ENCODE measurements around the gene SLC9A1. TPM values are rescaled to one million over a fixed set of nuclear protein-coding genes. Genes with fewer than 3 reads are reported as not detected.

Gene SLC9A1
- total RNA-seq, 2 donors from 2014 or later: 22.9 to 30.4 TPM

- H3K27me3 ChIP-seq (replicated peaks; ENCODE audit: insufficient read depth): no peaks in the 10 kb centered on the region
- peaks cover 13% of the 10 kb centered on the region for H3K4me1 ChIP-seq (replicated peaks)
- 52% methylated on average over 9 of the region's 9 CpGs for WGBS
- no peaks in the 10 kb centered on the region for H3K9me3 ChIP-seq
- peak; percentile 69 for DNase-seq (ENCODE audit: low spot score)
- TF ChIP-seq POLR2AphosphoS5 (IDR thresholded peaks at IDR 0.05) (peak; percentile 59), CTCF (IDR thresholded peaks at IDR 0.05) (no peak), POLR2A (IDR thresholded peaks at IDR 0.05) (no peak)
- intact Hi-C loops (cut with DNase I): no loop called here
- no peak overlapping the region for H3K4me3 ChIP-seq
- peak overlapping the region; percentile 67 to 73 for H3K27ac ChIP-seq
- H3K36me3 ChIP-seq: no peaks in the 10 kb centered on the region
Observed at GRCh38 chr1:27144049-27144748, 10.7 kb downstream of the SLC9A1 start.

GRCh38 chr1:27143401-27143800, 11.5 kb downstream of the SLC9A1 start:
- H3K36me3 ChIP-seq: no peaks in the 10 kb centered on the region
- TF ChIP-seq CTCF (IDR thresholded peaks at IDR 0.05) (no peak), POLR2AphosphoS5 (IDR thresholded peaks at IDR 0.05) (no peak), POLR2A (IDR thresholded peaks at IDR 0.05) (no peak)
- H3K27me3 ChIP-seq (replicated peaks; ENCODE audit: insufficient read depth): no peaks in the 10 kb centered on the region
- peaks cover 13% of the 10 kb centered on the region for H3K4me1 ChIP-seq (replicated peaks)
- intact Hi-C loops (cut with DNase I): no loop called here
- DNase-seq (ENCODE audit: low spot score): no peak
- peak overlapping the region; percentile 45 to 67 for H3K27ac ChIP-seq
- no peak overlapping the region for H3K4me3 ChIP-seq
- WGBS: 42% methylated on average over 6 of the region's 6 CpGs
- H3K9me3 ChIP-seq: no peaks in the 10 kb centered on the region

GRCh38 chr1:27142464-27142863, 12.5 kb downstream of the SLC9A1 start:
- Histone ChIP-seq H3K4me3 (no peak overlapping the region), H3K36me3 (no peaks in the 10 kb centered on the region), H3K9me3 (no peaks in the 10 kb centered on the region), H3K4me1 (replicated peaks) (peaks cover 13% of the 10 kb centered on the region), H3K27me3 (replicated peaks; ENCODE audit: insufficient read depth) (no peaks in the 10 kb centered on the region), H3K27ac (peak overlapping the region in 1 of 2 donors; percentile 4)
- intact Hi-C loops (cut with DNase I): no loop called here
- TF ChIP-seq POLR2AphosphoS5 (IDR thresholded peaks at IDR 0.05) (no peak), POLR2A (IDR thresholded peaks at IDR 0.05) (no peak), CTCF (IDR thresholded peaks at IDR 0.05) (no peak)
- 83% methylated on average over 3 of the region's 3 CpGs for WGBS
- DNase-seq (ENCODE audit: low spot score): no peak

- peaks cover 13% of the 10 kb centered on the region for H3K4me1 ChIP-seq (replicated peaks)
- no peak overlapping the region for H3K4me3 ChIP-seq
- WGBS: 34% methylated on average over 9 of the region's 9 CpGs
- TF ChIP-seq CTCF (IDR thresholded peaks at IDR 0.05) (no peak), POLR2AphosphoS5 (IDR thresholded peaks at IDR 0.05) (peak; percentile 89), POLR2A (IDR thresholded peaks at IDR 0.05) (no peak)
- peak overlapping the region; percentile 4 to 42 for H3K27ac ChIP-seq
- no peaks in the 10 kb centered on the region for H3K36me3 ChIP-seq
- no peaks in the 10 kb centered on the region for H3K9me3 ChIP-seq
- intact Hi-C loops (cut with DNase I): no loop called here
- peak; percentile 93 for DNase-seq (ENCODE audit: low spot score)
- H3K27me3 ChIP-seq (replicated peaks; ENCODE audit: insufficient read depth): no peaks in the 10 kb centered on the region
Observed at GRCh38 chr1:27141266-27142003, 13.5 kb downstream of the SLC9A1 start.
